SK-N-SH treated with all-trans-retinoic acid at 6 μM for 48 hours (cell line): ENCODE results near the gene SLC2A4.

Source experiments
- ATAC-seq: fragments of 200-7000 bp; cut with Tn5 transposase; 3 replicates; pipeline ENCODE4 v1.9.1; 2020; ENCODE audit warnings: mild to moderate bottlenecking, moderate library complexity
- ARNTL ChIP-seq: fragments of 450-650 bp; formaldehyde crosslinking; IDR thresholded peaks from 2 replicates; pipeline ENCODE4 v1.5.0; 2020; ENCODE audit warnings: low read depth, mild to moderate bottlenecking, moderate library complexity, borderline replicate concordance
- BACH2 ChIP-seq: fragments of 250-450 bp; sonication (Bioruptor Pico); IDR thresholded peaks from 2 replicates; pipeline ENCODE4 v1.9.0; 2021; ENCODE audit warnings: mild to moderate bottlenecking, borderline replicate concordance
- CSDC2 ChIP-seq: fragments of 250-450 bp; sonication (Bioruptor Pico); IDR thresholded peaks from 2 replicates; pipeline ENCODE4 v1.5.0; 2020; ENCODE audit warnings: mild to moderate bottlenecking, moderate library complexity
- ESRRG ChIP-seq: fragments of 250-450 bp; sonication (Bioruptor Pico); IDR thresholded peaks from 2 replicates; pipeline ENCODE4 v1.6.1; 2021; ENCODE audit warnings: mild to moderate bottlenecking
- GLIS3 ChIP-seq: fragments of 250-450 bp; sonication (Bioruptor Pico); IDR thresholded peaks from 2 replicates; pipeline ENCODE4 v1.5.0; 2020; ENCODE audit warnings: mild to moderate bottlenecking, moderate library complexity
- ISL1 ChIP-seq: fragments of 250-450 bp; sonication (Bioruptor Pico); IDR thresholded peaks from 2 replicates; pipeline ENCODE4 v2.1.2; 2022; ENCODE audit warnings: mild to moderate bottlenecking, moderate library complexity
- PPARA ChIP-seq: fragments of 250-450 bp; sonication (Bioruptor Pico); IDR thresholded peaks from 2 replicates; pipeline ENCODE4 v1.5.0; 2020; ENCODE audit warnings: mild to moderate bottlenecking, borderline replicate concordance
- RARB ChIP-seq: fragments of 250-450 bp; sonication (Bioruptor Pico); IDR thresholded peaks from 2 replicates; pipeline ENCODE4 v1.8.0; 2021; ENCODE audit warnings: mild to moderate bottlenecking, moderate library complexity
- SNAI2 ChIP-seq: fragments of 250-450 bp; sonication (Bioruptor Pico); IDR thresholded peaks from 2 replicates; pipeline ENCODE4 v1.5.0; 2020; ENCODE audit warnings: mild to moderate bottlenecking, moderate library complexity
- TCF4 ChIP-seq: fragments of 250-450 bp; sonication (Bioruptor Pico); IDR thresholded peaks from 2 replicates; pipeline ENCODE4 v1.8.0; 2021; ENCODE audit warnings: mild to moderate bottlenecking, moderate library complexity, borderline replicate concordance
- TOX ChIP-seq: fragments of 250-450 bp; sonication (Bioruptor Pico); IDR thresholded peaks from 2 replicates; pipeline ENCODE4 v1.8.0; 2021; ENCODE audit warnings: mild to moderate bottlenecking, moderate library complexity, borderline replicate concordance
- ZC3H10 ChIP-seq: fragments of 250-450 bp; sonication (Bioruptor Pico); IDR thresholded peaks from 2 replicates; pipeline ENCODE4 v1.5.1; 2021; ENCODE audit warnings: mild to moderate bottlenecking, moderate library complexity
- ZFP30 ChIP-seq: fragments of 450-650 bp; formaldehyde crosslinking; IDR thresholded peaks from 2 replicates; pipeline ENCODE4 v1.5.0; 2022; ENCODE audit warnings: mild to moderate bottlenecking, moderate library complexity
- ZNF565 ChIP-seq: fragments of 450-650 bp; formaldehyde crosslinking; conservative IDR thresholded peaks from 2 replicates; pipeline ENCODE4 v1.5.0; 2020; ENCODE audit warnings: low read depth, mild to moderate bottlenecking, moderate library complexity
- ZNF70 ChIP-seq: fragments of 450-650 bp; formaldehyde crosslinking; IDR thresholded peaks from 2 replicates; pipeline ENCODE4 v1.5.0; 2020; ENCODE audit warnings: mild to moderate bottlenecking, moderate library complexity
- ZNF8 ChIP-seq: fragments of 450-650 bp; formaldehyde crosslinking; IDR thresholded peaks from 2 replicates; pipeline ENCODE4 v1.5.0; 2020; ENCODE audit warnings: mild to moderate bottlenecking, moderate library complexity
- TF ChIP-seq, protein P1 (sequence below): fragments of 250-450 bp; sonication (Bioruptor Pico); IDR thresholded peaks from 2 replicates; pipeline ENCODE4 v1.5.1; 2020; ENCODE audit warnings: low read depth, mild to moderate bottlenecking, moderate library complexity
- TF ChIP-seq, protein P2 (sequence below): fragments of 250-450 bp; sonication (Bioruptor Pico); IDR thresholded peaks from 2 replicates; pipeline ENCODE4 v1.8.0; 2020; ENCODE audit warnings: mild to moderate bottlenecking, moderate library complexity, borderline replicate concordance
- TF ChIP-seq, protein P3 (sequence below): fragments of 250-450 bp; sonication (Bioruptor Pico); IDR thresholded peaks from 2 replicates; pipeline ENCODE4 v1.5.1; 2021; ENCODE audit warnings: mild to moderate bottlenecking, moderate library complexity
- TF ChIP-seq, protein P4 (sequence below): fragments of 250-450 bp; sonication (Bioruptor Pico); IDR thresholded peaks from 2 replicates; pipeline ENCODE4 v1.8.0; 2021; ENCODE audit warnings: low read depth, mild to moderate bottlenecking, moderate library complexity, borderline replicate concordance
- TF ChIP-seq, protein P5 (sequence below): fragments of 250-450 bp; sonication (Bioruptor Pico); IDR thresholded peaks from 2 replicates; pipeline ENCODE4 v1.5.0; 2020; ENCODE audit warnings: mild to moderate bottlenecking, moderate library complexity

SLC2A4 gene

DNA sequence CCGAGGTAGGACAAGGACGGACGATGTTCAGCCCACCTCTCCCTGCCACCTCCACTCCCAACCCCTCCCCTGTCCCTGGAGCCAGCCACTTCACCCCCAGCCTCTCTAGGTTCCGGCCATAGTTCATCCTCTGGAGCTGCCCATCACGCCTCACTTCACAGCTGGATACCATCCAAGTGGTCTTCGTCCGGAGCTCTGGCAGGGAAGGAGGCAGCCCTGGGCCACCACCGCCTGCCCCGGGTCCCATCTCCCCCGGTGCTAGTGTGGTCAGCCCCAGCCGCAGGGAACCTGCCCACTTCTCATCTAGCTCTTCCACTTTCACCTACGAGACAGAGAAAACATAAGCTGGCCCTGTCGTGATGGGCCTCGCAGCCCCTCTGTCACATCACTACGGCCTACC lies 39.9 kb downstream of the SLC2A4 start:
- no peak for TF ChIP-seq ISL1
- TF ChIP-seq, protein P1, sequence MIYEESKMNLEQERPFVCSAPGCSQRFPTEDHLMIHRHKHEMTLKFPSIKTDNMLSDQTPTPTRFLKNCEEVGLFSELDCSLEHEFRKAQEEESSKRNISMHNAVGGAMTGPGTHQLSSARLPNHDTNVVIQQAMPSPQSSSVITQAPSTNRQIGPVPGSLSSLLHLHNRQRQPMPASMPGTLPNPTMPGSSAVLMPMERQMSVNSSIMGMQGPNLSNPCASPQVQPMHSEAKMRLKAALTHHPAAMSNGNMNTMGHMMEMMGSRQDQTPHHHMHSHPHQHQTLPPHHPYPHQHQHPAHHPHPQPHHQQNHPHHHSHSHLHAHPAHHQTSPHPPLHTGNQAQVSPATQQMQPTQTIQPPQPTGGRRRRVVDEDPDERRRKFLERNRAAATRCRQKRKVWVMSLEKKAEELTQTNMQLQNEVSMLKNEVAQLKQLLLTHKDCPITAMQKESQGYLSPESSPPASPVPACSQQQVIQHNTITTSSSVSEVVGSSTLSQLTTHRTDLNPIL (CRISPR knock-in tag), result no peak
- no peak for TF ChIP-seq SNAI2 (CRISPR knock-in tag)
- TF ChIP-seq, protein P2, sequence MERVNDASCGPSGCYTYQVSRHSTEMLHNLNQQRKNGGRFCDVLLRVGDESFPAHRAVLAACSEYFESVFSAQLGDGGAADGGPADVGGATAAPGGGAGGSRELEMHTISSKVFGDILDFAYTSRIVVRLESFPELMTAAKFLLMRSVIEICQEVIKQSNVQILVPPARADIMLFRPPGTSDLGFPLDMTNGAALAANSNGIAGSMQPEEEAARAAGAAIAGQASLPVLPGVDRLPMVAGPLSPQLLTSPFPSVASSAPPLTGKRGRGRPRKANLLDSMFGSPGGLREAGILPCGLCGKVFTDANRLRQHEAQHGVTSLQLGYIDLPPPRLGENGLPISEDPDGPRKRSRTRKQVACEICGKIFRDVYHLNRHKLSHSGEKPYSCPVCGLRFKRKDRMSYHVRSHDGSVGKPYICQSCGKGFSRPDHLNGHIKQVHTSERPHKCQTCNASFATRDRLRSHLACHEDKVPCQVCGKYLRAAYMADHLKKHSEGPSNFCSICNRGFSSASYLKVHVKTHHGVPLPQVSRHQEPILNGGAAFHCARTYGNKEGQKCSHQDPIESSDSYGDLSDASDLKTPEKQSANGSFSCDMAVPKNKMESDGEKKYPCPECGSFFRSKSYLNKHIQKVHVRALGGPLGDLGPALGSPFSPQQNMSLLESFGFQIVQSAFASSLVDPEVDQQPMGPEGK (CRISPR knock-in tag), result no peak
- TF ChIP-seq ZNF70 (CRISPR knock-in tag), result no peak
- no peak for TF ChIP-seq ZFP30 (CRISPR knock-in tag)
- TF ChIP-seq TCF4 (CRISPR knock-in tag), result no peak
- TF ChIP-seq, protein P3, sequence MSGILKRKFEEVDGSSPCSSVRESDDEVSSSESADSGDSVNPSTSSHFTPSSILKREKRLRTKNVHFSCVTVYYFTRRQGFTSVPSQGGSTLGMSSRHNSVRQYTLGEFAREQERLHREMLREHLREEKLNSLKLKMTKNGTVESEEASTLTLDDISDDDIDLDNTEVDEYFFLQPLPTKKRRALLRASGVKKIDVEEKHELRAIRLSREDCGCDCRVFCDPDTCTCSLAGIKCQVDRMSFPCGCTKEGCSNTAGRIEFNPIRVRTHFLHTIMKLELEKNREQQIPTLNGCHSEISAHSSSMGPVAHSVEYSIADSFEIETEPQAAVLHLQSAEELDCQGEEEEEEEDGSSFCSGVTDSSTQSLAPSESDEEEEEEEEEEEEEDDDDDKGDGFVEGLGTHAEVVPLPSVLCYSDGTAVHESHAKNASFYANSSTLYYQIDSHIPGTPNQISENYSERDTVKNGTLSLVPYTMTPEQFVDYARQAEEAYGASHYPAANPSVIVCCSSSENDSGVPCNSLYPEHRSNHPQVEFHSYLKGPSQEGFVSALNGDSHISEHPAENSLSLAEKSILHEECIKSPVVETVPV (CRISPR knock-in tag), result no peak
- no peak for TF ChIP-seq PPARA (CRISPR knock-in tag)
- no peak for TF ChIP-seq RARB (CRISPR knock-in tag)
- TF ChIP-seq BACH2 (CRISPR knock-in tag), result no peak
- no peak for TF ChIP-seq ARNTL
- TF ChIP-seq CSDC2 (CRISPR knock-in tag), result no peak
- no peak for TF ChIP-seq ZC3H10 (CRISPR knock-in tag)
- TF ChIP-seq GLIS3 (CRISPR knock-in tag), result no peak
- no peak for TF ChIP-seq TOX
- no peak for TF ChIP-seq ZNF8
- TF ChIP-seq, all 23 proteins: peak for 0
- ATAC-seq, result no peak

DNA sequence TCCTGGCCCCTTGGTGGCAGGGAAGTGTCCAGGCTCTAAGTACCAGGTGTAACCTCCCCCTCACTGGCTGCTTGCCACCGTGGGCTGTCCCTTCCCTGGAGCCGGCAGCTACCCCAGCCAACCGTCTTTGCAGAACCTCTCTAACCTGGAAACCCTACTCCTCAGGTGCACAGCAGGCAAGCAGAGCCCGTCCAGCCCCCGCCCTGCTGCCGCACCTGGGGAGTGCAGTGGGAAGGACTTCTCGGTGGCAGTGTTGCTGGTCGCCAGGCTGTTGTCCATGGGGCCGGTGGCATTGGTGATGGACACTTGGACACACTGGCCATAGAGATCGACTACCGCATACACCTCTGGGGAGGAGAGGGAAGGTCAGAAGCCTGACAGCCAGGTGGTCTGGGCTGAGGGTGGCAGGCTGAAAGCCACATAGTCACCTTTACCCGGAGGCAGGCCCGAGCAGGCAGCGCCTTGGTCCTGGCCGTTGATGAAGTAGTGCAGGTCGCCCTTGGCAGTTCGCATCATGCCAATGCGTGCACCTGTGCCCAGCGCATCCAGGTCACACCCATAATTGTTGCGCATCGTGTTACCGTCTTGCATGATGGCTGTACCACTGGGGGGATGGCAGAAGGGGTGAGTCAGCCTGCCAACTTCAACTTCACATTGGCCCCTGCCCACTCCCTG lies 41.1 kb downstream of the SLC2A4 start:
- no peak for TF ChIP-seq ZNF565 (CRISPR knock-in tag)
- no peak for TF ChIP-seq ESRRG (CRISPR knock-in tag)
- no peak for TF ChIP-seq RARB (CRISPR knock-in tag)
- no peak for ATAC-seq

DNA sequence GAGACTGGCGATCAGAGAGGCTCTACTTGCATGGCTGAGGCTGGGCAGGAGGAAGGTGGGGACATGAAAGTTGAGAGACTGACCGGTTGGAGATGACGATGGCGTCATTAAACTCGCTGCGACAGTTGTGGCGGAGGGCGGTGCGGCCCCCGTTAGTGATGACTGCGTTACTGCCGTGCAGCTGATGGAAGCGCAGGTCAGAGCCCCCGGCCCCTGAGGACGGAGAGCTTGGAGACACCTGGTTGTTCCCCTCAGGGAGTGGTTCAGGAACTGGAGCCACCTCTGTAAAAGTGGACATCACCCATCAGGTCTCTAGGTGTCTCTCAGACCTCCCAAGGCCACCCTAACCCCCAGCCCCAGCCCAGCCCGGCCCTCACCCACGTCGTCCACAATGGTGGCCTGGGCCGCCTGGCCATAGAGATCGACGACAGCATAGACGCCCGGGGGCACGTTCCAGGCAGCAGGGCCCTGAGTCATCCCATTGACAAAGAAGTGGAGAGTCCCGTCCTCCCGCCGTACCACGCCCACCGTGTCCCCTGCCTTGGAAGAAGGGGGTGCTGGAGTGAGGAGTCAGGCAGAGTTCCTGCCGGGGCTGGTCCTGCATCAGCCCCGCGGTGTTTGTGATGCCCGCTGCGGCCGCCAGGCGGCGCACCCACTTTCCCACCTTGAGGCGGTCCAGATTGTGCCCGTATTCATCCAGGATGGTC lies 42.4 kb downstream of the SLC2A4 start:
- ATAC-seq, result peak; percentile 75
- TF ChIP-seq TOX (no peak), ZNF565 (CRISPR knock-in tag) (no peak), ARNTL (no peak), ESRRG (CRISPR knock-in tag) (no peak), ZNF8 (no peak), TCF4 (CRISPR knock-in tag) (no peak), GLIS3 (CRISPR knock-in tag) (no peak), SNAI2 (CRISPR knock-in tag) (no peak)
- TF ChIP-seq, protein P4, sequence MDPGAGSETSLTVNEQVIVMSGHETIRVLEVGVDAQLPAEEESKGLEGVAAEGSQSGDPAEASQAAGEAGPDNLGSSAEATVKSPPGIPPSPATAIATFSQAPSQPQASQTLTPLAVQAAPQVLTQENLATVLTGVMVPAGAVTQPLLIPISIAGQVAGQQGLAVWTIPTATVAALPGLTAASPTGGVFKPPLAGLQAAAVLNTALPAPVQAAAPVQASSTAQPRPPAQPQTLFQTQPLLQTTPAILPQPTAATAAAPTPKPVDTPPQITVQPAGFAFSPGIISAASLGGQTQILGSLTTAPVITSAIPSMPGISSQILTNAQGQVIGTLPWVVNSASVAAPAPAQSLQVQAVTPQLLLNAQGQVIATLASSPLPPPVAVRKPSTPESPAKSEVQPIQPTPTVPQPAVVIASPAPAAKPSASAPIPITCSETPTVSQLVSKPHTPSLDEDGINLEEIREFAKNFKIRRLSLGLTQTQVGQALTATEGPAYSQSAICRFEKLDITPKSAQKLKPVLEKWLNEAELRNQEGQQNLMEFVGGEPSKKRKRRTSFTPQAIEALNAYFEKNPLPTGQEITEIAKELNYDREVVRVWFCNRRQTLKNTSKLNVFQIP (CRISPR knock-in tag), result no peak
- TF ChIP-seq, protein P3 (CRISPR knock-in tag), result no peak
- TF ChIP-seq, protein P5, sequence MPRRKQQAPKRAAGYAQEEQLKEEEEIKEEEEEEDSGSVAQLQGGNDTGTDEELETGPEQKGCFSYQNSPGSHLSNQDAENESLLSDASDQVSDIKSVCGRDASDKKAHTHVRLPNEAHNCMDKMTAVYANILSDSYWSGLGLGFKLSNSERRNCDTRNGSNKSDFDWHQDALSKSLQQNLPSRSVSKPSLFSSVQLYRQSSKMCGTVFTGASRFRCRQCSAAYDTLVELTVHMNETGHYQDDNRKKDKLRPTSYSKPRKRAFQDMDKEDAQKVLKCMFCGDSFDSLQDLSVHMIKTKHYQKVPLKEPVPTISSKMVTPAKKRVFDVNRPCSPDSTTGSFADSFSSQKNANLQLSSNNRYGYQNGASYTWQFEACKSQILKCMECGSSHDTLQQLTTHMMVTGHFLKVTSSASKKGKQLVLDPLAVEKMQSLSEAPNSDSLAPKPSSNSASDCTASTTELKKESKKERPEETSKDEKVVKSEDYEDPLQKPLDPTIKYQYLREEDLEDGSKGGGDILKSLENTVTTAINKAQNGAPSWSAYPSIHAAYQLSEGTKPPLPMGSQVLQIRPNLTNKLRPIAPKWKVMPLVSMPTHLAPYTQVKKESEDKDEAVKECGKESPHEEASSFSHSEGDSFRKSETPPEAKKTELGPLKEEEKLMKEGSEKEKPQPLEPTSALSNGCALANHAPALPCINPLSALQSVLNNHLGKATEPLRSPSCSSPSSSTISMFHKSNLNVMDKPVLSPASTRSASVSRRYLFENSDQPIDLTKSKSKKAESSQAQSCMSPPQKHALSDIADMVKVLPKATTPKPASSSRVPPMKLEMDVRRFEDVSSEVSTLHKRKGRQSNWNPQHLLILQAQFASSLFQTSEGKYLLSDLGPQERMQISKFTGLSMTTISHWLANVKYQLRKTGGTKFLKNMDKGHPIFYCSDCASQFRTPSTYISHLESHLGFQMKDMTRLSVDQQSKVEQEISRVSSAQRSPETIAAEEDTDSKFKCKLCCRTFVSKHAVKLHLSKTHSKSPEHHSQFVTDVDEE (CRISPR knock-in tag), result no peak
